ENCODE data around the gene DNM2.
A peak's percentile ranks its signal among the peaks of the same experiment; 100 is the strongest.

DNM2 gene

GRCh38 chr19:10691178-10691881, 26.5 kb upstream of the DNM2 start:
- no peak for DNase-seq (ENCODE audit: low read depth)

GRCh38 chr19:10691883-10692282, 26.0 kb upstream of the DNM2 start:
- DNase-seq (ENCODE audit: low read depth) = no peak

GRCh38 chr19:10692673-10693264, 25.1 kb upstream of the DNM2 start:
- no peak for DNase-seq (ENCODE audit: low read depth)

- DNase-seq (ENCODE audit: low read depth) = no peak
Measured at GRCh38 chr19:10694706-10695307, 23.1 kb upstream of the DNM2 start.

- peak; percentile 85 for DNase-seq (ENCODE audit: low read depth)
Measured at GRCh38 chr19:10695401-10696398, 22.2 kb upstream of the DNM2 start.

- peak; percentile 53 for DNase-seq (ENCODE audit: low read depth)
Measured at GRCh38 chr19:10699650-10700335, 18.1 kb upstream of the DNM2 start.

- DNase-seq (ENCODE audit: low read depth) = no peak
Measured at GRCh38 chr19:10701955-10702525, 15.8 kb upstream of the DNM2 start.

GRCh38 chr19:10706990-10707389, 10.9 kb upstream of the DNM2 start:
- DNase-seq (ENCODE audit: low read depth) = no peak

- no peak for DNase-seq (ENCODE audit: low read depth)
Measured at GRCh38 chr19:10707440-10707839, 10.4 kb upstream of the DNM2 start.

- DNase-seq (ENCODE audit: low read depth) = no peak
Measured at GRCh38 chr19:10708291-10708690, 9.6 kb upstream of the DNM2 start.

- DNase-seq (ENCODE audit: low read depth) = no peak
Measured at GRCh38 chr19:10712045-10712444, 5.8 kb upstream of the DNM2 start.

GRCh38 chr19:10712754-10713153, 5.1 kb upstream of the DNM2 start:
- DNase-seq (ENCODE audit: low read depth) = no peak

- DNase-seq (ENCODE audit: low read depth) = no peak
Measured at GRCh38 chr19:10713317-10713716, 4.6 kb upstream of the DNM2 start.

- DNase-seq (ENCODE audit: low read depth) = no peak
Measured at GRCh38 chr19:10717054-10717355, 874 bp upstream of the DNM2 start.

GRCh38 chr19:10718205-10719196, 622 bp downstream of the DNM2 start:
- peak; percentile 42 for DNase-seq (ENCODE audit: low read depth)

GRCh38 chr19:10719466-10719961, 1.6 kb downstream of the DNM2 start:
- no peak for DNase-seq (ENCODE audit: low read depth)

- no peak for DNase-seq (ENCODE audit: low read depth)
Measured at GRCh38 chr19:10720607-10721125, 2.8 kb downstream of the DNM2 start.

- no peak for DNase-seq (ENCODE audit: low read depth)
Measured at GRCh38 chr19:10723591-10723990, 5.7 kb downstream of the DNM2 start.

GRCh38 chr19:10724573-10725071, 6.7 kb downstream of the DNM2 start:
- no peak for DNase-seq (ENCODE audit: low read depth)

- DNase-seq (ENCODE audit: low read depth) = no peak
Measured at GRCh38 chr19:10725415-10725814, 7.5 kb downstream of the DNM2 start.

Measured in stimulated activated CD8-positive, alpha-beta memory T cell treated with anti-CD3 and anti-CD28 coated beads, Interleukin-4, amount 100 ng/mL, for 24 hours (primary cell).